ENCODE results near the gene CCDC74B. TPM values are rescaled to one million over a fixed set of nuclear protein-coding genes. Genes with fewer than 3 reads are reported as not detected.
"Not testable (repeated sequence)": the region's sequence is repeated elsewhere in the genome, so short reads cannot be mapped to it uniquely, and the experiment has no call there.

The CCDC74B gene
- total RNA-seq, 2 experiments from 2014 or later, result 0.23 to 0.47 TPM

- H3K27ac Mint-ChIP-seq; H3K36me3 Mint-ChIP-seq; CTCF ChIA-PET; ATAC-seq; H3K4me3 Mint-ChIP-seq; H3K9me3 Mint-ChIP-seq (ENCODE audit: low read depth); DNase-seq; H3K27me3 Mint-ChIP-seq: not testable (repeated sequence)
- H3K4me1 Mint-ChIP-seq, result peaks cover 27% of the 10 kb centered on the region
These were observed 14.5 kb upstream of the CCDC74B start for GRCh38 chr2:130159376-130159775.

GRCh38 chr2:130158631-130159030 is 13.7 kb upstream of the CCDC74B start:
- H3K4me3 Mint-ChIP-seq, result no peak overlapping the region
- H3K4me1 Mint-ChIP-seq, result peaks cover 27% of the 10 kb centered on the region
- no peak for ATAC-seq
- H3K27ac Mint-ChIP-seq, result peak overlapping the region; percentile 81
- H3K27me3 Mint-ChIP-seq, result no peaks in the 10 kb centered on the region
- H3K36me3 Mint-ChIP-seq, result peaks cover 8% of the 10 kb centered on the region
- no peak for DNase-seq
- CTCF ChIA-PET, result no interaction called here
- no peaks in the 10 kb centered on the region for H3K9me3 Mint-ChIP-seq (ENCODE audit: low read depth)

DNA sequence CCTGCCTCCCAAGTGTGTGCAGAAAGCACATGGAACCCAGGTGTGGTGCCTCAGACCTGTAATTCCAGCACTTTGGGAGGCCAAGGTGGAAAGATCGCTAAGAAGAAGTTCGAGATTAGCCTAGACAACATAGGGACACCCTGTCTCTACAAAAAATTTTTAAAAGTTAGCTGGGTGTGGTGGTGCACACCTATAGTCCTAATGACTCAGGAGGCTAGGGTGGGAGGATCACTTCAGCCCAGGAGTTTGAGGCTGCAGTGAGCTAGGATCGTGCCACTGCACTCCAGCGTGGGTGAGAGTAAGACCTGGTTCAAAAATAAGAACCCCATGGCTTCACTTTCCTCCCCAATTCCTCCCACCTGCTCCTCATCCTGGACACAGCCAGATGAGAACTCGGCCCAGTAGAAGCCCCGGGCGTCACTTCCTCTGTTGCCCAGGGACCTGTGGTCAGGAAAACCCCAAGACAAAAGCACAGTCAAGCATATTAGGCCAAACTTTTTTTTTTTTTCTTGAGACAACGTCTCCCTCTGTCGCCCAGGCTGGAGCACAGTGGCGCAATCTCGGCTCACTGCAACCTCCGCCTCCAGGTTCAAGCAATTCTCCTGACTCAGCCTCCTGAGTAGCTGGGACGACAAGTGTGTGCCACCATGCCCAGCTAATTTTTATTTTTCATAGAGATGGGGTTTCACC is 13.1 kb upstream of the CCDC74B start:
- peak overlapping the region; percentile 81 for H3K27ac Mint-ChIP-seq
- H3K4me3 Mint-ChIP-seq; CTCF ChIA-PET; H3K27me3 Mint-ChIP-seq; H3K9me3 Mint-ChIP-seq (ENCODE audit: low read depth): not testable (repeated sequence)
- peaks cover 10% of the 10 kb centered on the region for H3K36me3 Mint-ChIP-seq
- peaks cover 27% of the 10 kb centered on the region for H3K4me1 Mint-ChIP-seq
- peak; percentile 62 for DNase-seq
- peak; percentile 56 for ATAC-seq

DNA sequence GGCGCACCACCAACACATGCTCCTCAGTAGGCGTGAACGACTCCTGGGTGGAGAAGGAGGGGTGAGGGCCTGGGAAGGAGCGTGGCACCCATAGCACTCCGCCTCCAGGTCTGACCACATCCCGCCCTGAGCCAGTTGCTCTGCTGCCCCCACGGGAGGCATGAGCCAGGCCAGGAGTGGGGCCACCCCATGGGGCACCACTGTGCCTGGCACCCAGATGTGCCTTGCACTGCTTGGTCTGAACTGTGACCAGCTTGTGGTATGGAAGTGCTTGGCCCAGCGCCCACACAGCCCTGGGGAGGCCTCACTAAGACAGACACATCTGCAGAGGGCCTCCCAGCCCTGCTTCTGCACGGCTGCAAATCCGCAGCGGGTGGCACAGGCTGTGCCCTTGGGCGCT is 12.4 kb upstream of the CCDC74B start:
- peak; percentile 11 for ATAC-seq

DNA sequence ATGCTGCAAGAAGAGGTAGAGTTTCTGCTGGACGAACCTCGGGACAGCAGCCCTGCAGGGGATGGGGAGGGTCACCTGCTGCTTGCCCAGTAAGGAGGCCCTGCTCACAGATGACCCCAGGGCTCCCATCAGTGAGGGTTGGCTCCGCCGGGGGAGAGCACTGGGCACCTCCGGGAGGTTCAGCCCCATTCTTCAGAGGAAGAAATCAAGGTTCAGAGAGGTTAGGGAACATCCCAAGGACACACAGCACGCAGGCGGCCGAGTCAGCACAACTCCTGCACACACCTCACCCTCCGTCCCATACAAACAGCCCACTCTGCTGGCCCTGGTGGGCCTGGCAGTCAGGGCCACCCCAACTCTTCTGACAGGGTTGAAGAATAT is 11.7 kb upstream of the CCDC74B start:
- no peak for ATAC-seq
- peaks cover 27% of the 10 kb centered on the region for H3K4me1 Mint-ChIP-seq
- peak overlapping the region; percentile 62 for H3K27ac Mint-ChIP-seq
- CTCF ChIA-PET, result interaction anchor here (1.2 to 1.4 kb wide), 2 partner anchors 174 to 176 kb away, joined by 5 to 8 read pairs; no protein-coding TSS in a partner anchor
- H3K9me3 Mint-ChIP-seq (ENCODE audit: low read depth), result no peaks in the 10 kb centered on the region
- no peaks in the 10 kb centered on the region for H3K27me3 Mint-ChIP-seq
- H3K4me3 Mint-ChIP-seq, result no peak overlapping the region
- no peak for DNase-seq
- peaks cover 11% of the 10 kb centered on the region for H3K36me3 Mint-ChIP-seq

More for the DNA sequence above, 12.4 kb upstream of the CCDC74B start:
- CTCF ChIA-PET; H3K9me3 Mint-ChIP-seq (ENCODE audit: low read depth); H3K27me3 Mint-ChIP-seq; DNase-seq; H3K4me3 Mint-ChIP-seq: not testable (repeated sequence)
- peaks cover 11% of the 10 kb centered on the region for H3K36me3 Mint-ChIP-seq
- H3K27ac Mint-ChIP-seq, result peak overlapping the region; percentile 81
- H3K4me1 Mint-ChIP-seq, result peaks cover 27% of the 10 kb centered on the region

GRCh38 chr2:130155956-130156623 is 11.2 kb upstream of the CCDC74B start:
- H3K36me3 Mint-ChIP-seq; H3K27me3 Mint-ChIP-seq; H3K4me3 Mint-ChIP-seq; H3K9me3 Mint-ChIP-seq (ENCODE audit: low read depth); H3K27ac Mint-ChIP-seq: not testable (repeated sequence)
- CTCF ChIA-PET, result interaction anchor here (0.6 to 1.4 kb wide), 3 partner anchors 9 to 177 kb away, joined by 3 to 8 read pairs (median 5); no protein-coding TSS in a partner anchor
- H3K4me1 Mint-ChIP-seq, result peaks cover 27% of the 10 kb centered on the region
- ATAC-seq (peak; percentile 48), DNase-seq (peak; percentile 54)

- Mint-ChIP-seq H3K9me3 (ENCODE audit: low read depth) (no peaks in the 10 kb centered on the region), H3K4me3 (no peak overlapping the region)
- CTCF ChIA-PET, result interaction anchor here (0.6 to 1.4 kb wide), 3 partner anchors 8 to 178 kb away, joined by 3 to 8 read pairs (median 5); no protein-coding TSS in a partner anchor
These were observed 10.2 kb upstream of the CCDC74B start for GRCh38 chr2:130154773-130155765.

DNA sequence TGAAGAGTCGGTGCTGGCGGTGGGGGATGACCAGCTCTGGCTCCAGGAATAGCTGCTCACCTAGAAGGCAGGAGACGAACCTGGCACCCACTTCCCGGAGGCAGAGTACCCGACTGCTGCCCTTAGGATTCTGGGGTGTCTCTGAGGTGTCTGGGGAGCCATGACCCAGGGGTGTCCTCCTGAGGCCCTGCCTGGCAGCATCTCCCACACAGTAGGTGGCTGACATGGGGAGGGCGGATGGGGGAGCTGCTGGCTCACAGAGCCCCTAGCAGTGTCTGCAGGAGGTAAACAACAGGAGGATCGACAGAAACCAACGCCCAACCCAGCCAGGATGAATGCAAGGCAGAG is 9.5 kb upstream of the CCDC74B start:
- H3K27ac Mint-ChIP-seq; DNase-seq; H3K27me3 Mint-ChIP-seq; ATAC-seq; H3K4me3 Mint-ChIP-seq; H3K9me3 Mint-ChIP-seq (ENCODE audit: low read depth); CTCF ChIA-PET; H3K36me3 Mint-ChIP-seq: not testable (repeated sequence)
- H3K4me1 Mint-ChIP-seq, result peaks cover 19% of the 10 kb centered on the region

More at GRCh38 chr2:130154773-130155765, 10.2 kb upstream of the CCDC74B start:
- H3K36me3 Mint-ChIP-seq, result peaks cover 6% of the 10 kb centered on the region
- ATAC-seq, result no peak
- no peaks in the 10 kb centered on the region for H3K27me3 Mint-ChIP-seq
- H3K4me1 Mint-ChIP-seq, result peaks cover 24% of the 10 kb centered on the region
- H3K27ac Mint-ChIP-seq, result no peak overlapping the region
- no peak for DNase-seq

GRCh38 chr2:130153721-130154422 is 9.0 kb upstream of the CCDC74B start:
- H3K9me3 Mint-ChIP-seq (ENCODE audit: low read depth); H3K36me3 Mint-ChIP-seq; H3K27me3 Mint-ChIP-seq; ATAC-seq; CTCF ChIA-PET; H3K4me3 Mint-ChIP-seq; DNase-seq; H3K27ac Mint-ChIP-seq: not testable (repeated sequence)
- peaks cover 18% of the 10 kb centered on the region for H3K4me1 Mint-ChIP-seq

DNA sequence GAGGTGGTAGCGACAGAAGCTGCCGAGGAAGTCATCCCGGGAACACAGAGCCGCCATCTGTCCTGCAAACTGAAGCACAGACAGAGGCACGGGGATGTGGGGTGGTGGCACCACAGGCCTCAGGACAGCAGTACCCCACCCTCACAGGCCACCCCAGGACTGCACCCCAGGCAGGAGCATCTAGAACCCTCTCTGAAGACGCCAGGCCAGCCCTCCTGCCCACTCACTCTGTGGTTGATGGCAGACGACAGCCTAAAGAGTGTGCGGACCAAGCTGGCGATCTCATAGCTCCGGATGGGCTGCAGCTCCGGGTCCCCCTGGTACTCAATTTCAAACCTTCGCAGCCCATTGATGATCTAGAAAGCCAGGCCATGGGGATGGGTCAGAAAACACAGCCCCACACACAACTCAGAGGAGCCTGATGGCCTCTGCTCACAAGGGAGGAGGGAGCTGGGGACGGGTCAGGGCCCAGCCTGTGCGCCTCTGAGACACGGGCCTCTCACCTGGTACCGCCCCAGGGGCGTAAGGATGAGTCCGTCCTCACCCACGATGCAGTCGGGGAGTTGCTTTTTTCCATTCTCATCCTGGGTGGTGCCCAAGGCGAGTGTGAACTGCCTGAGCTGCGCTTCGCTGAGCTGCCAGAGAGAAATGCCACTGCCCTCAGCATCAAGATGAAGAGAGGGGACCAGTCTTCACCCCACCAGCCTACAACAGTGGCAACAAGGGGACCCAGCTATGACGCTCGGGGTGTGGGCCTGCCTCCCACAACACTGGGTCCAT is 8.1 kb upstream of the CCDC74B start:
- CTCF ChIA-PET, result no interaction called here
- H3K36me3 Mint-ChIP-seq, result peaks cover 6% of the 10 kb centered on the region
- no peak overlapping the region for H3K27ac Mint-ChIP-seq
- H3K4me3 Mint-ChIP-seq, result no peak overlapping the region
- H3K4me1 Mint-ChIP-seq, result peaks cover 13% of the 10 kb centered on the region
- no peaks in the 10 kb centered on the region for H3K27me3 Mint-ChIP-seq
- H3K9me3 Mint-ChIP-seq (ENCODE audit: low read depth), result no peaks in the 10 kb centered on the region
- ATAC-seq (no peak), DNase-seq (no peak)

DNA sequence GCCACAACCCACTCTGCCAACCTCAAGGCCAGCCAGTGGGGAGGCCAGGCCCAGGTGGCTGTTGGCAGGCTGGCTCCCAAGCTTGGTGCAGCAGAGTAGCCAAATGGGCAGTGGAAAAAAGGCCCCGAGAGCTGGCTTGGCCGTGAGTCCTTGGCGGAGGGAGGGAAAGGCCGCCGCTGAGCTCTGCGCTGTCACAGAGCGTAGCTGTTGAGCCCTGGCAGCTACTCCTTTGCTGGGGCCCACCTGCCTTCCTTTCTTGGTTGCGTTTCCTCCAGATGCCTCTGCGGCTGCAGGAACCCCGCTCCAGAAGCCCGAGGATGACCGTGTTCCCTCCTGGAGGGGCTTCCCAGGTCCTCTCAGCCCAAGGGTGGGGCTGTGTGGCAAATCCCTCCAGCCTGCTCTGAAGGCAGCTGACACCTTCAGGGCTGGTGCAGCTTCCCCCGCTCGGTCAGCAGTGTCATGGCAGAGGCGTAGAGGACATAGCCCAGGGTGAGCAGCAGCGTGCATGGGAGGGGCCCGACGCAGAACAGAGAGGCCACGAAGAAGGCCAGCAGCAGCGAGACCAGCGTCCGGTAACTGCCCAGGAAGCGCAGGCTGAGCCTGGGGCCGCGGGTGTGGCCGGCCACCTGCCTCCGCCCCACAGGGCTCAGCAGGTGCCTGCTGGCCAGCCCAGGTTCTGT is 7.4 kb upstream of the CCDC74B start:
- H3K4me3 Mint-ChIP-seq; H3K36me3 Mint-ChIP-seq; H3K27me3 Mint-ChIP-seq; H3K9me3 Mint-ChIP-seq (ENCODE audit: low read depth); ATAC-seq; H3K27ac Mint-ChIP-seq; DNase-seq; CTCF ChIA-PET; H3K4me1 Mint-ChIP-seq: not testable (repeated sequence)

- H3K36me3 Mint-ChIP-seq; DNase-seq; H3K4me3 Mint-ChIP-seq; ATAC-seq; H3K9me3 Mint-ChIP-seq (ENCODE audit: low read depth); H3K27me3 Mint-ChIP-seq; CTCF ChIA-PET; H3K27ac Mint-ChIP-seq; H3K4me1 Mint-ChIP-seq: not testable (repeated sequence)
These were observed 6.2 kb upstream of the CCDC74B start for GRCh38 chr2:130151145-130151512.

All from activated CD8-positive, alpha-beta memory T cell treated with anti-CD3 and anti-CD28 coated beads, Interleukin-2, amount 10 ng/mL, durations not matched to agents 7 days and 5 days (primary cell).